Measurements from ENCODE around the gene ABCB9.

DNA sequence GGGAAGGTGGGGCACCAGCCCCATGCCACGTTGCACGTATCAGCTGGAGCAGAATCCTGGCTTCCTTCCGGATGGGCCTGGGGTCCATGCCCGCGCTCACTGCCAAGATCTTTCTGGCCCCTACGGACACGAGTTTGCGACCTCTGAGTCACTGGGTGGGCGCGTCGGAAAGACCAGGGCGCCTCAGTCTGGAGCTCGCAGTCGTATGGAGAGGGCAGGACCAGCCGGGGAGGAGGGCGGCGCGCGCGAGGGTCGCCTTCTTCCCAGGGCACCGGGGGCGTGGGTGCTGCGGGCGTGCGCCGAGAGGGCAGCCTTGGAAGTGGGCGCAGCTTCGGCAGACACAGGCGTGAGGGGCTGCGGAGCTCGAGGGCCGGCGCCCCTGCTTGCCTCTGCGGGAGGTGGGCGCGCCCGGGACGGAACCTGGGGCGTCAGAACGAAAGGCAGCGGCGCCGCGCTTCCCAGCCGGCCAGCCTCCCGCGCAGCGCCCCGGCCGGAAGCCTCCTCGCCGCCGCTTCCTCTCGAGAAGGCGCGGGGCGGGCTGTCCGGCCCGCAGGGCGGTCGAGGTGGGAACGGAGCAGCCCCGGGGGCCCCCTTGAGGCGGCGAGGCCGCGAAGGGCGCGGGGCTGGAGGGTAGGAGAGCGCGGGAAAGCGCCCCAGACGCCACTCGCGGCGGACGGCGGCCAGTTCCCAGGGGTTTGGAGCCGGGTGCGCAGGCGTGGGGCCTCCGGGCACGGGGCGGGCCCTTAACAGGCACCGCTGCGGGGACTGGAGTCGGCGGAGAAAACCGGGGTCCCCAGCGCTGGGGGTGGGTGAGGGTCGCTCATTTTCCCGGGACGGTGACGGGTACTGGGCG lies 14.1 kb upstream of the ABCB9 start, which contains the start of gene ARL6IP4:
- TF ChIP-seq POLR2A (IDR thresholded peaks at IDR 0.05) = peak; percentile 66
- TF ChIP-seq, protein P1, sequence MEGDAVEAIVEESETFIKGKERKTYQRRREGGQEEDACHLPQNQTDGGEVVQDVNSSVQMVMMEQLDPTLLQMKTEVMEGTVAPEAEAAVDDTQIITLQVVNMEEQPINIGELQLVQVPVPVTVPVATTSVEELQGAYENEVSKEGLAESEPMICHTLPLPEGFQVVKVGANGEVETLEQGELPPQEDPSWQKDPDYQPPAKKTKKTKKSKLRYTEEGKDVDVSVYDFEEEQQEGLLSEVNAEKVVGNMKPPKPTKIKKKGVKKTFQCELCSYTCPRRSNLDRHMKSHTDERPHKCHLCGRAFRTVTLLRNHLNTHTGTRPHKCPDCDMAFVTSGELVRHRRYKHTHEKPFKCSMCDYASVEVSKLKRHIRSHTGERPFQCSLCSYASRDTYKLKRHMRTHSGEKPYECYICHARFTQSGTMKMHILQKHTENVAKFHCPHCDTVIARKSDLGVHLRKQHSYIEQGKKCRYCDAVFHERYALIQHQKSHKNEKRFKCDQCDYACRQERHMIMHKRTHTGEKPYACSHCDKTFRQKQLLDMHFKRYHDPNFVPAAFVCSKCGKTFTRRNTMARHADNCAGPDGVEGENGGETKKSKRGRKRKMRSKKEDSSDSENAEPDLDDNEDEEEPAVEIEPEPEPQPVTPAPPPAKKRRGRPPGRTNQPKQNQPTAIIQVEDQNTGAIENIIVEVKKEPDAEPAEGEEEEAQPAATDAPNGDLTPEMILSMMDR (IDR thresholded peaks at IDR 0.05) = peak in 1 of 4 donors; percentile 9

Data from right lobe of liver (tissue), 4 donors.